HFFc6 (cell line): ENCODE measurements around the gene TSPOAP1. TPM values are rescaled to one million over a fixed set of nuclear protein-coding genes. Genes with fewer than 3 reads are reported as not detected.

Source experiments
- DNase-seq: peaks from one replicate; pipeline ENCODE4 v3.0.0-alpha.2; 2018
- H3K27ac Mint-ChIP-seq: 2 replicates; pipeline ENCODE4 v1.8.0; 2020; ENCODE audit warnings: mild to moderate bottlenecking, mixed read lengths
- H3K27me3 Mint-ChIP-seq: 2 replicates; pipeline ENCODE4 v1.8.0; 2021; ENCODE audit warnings: mild to moderate bottlenecking, moderate library complexity, mixed read lengths; ENCODE audit not compliant: insufficient read depth
- H3K36me3 Mint-ChIP-seq: 2 replicates; pipeline ENCODE4 v1.8.0; 2021; ENCODE audit warnings: low read depth, mixed read lengths
- H3K4me1 Mint-ChIP-seq: 2 replicates; pipeline ENCODE4 v1.8.0; 2020; ENCODE audit warnings: low read depth, mixed read lengths
- H3K4me3 Mint-ChIP-seq: 2 replicates; pipeline ENCODE4 v1.8.0; 2020; ENCODE audit warnings: mild to moderate bottlenecking, moderate library complexity, mixed read lengths
- H3K9me3 Mint-ChIP-seq: 2 replicates; pipeline ENCODE4 v1.8.0; 2020; ENCODE audit warnings: mild to moderate bottlenecking, mixed read lengths
- total RNA-seq, 6 experiments: library from RNA; stranded (reverse); fragmentation: NEBNext Ultra II Directional; extraction: Animal tissue kit (Norgen Biotek cat#: 25700); gene quantifications; 2 replicates in 1 of 6; 3 replicates in 5 of 6; pipeline ENCODE4 v1.2.3, GENCODE V29; 2021
- TF ChIP-seq, protein P1 (sequence below): fragments of 200-600 bp; sonication (generic); IDR thresholded peaks from 2 replicates; pipeline ENCODE4 v1.5.0; 2021; ENCODE audit warnings: antibody characterized with exemption, mild to moderate bottlenecking

The TSPOAP1 gene
- total RNA-seq, 6 experiments from 2014 or later, result 0.50 to 1.8 (median 1.3) TPM

DNA sequence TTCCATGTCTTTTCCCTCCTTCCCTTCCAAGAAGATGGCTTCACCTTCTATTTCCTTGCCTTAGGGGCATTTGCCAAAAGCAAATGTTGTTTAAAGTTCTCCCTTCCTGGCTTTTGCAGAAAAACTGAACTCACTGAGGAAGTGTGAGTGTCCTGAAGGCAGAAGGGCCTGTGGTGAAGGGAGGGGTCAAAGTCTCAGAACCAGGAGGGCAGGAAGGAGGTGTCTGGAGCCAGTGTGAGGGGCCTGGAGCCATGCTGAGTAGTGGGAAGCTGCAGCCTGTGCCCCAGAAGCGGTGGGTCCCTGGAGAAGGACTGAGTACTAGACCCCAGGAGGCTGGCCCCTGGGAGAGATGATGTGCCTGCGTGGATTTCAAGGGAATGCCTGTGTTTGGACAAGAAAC, 47.2 kb upstream of the TSPOAP1 start:
- TF ChIP-seq, protein P1, sequence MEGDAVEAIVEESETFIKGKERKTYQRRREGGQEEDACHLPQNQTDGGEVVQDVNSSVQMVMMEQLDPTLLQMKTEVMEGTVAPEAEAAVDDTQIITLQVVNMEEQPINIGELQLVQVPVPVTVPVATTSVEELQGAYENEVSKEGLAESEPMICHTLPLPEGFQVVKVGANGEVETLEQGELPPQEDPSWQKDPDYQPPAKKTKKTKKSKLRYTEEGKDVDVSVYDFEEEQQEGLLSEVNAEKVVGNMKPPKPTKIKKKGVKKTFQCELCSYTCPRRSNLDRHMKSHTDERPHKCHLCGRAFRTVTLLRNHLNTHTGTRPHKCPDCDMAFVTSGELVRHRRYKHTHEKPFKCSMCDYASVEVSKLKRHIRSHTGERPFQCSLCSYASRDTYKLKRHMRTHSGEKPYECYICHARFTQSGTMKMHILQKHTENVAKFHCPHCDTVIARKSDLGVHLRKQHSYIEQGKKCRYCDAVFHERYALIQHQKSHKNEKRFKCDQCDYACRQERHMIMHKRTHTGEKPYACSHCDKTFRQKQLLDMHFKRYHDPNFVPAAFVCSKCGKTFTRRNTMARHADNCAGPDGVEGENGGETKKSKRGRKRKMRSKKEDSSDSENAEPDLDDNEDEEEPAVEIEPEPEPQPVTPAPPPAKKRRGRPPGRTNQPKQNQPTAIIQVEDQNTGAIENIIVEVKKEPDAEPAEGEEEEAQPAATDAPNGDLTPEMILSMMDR, result no peak
- no peaks in the 10 kb centered on the region for H3K9me3 Mint-ChIP-seq
- no peak overlapping the region for H3K4me3 Mint-ChIP-seq
- no peak for DNase-seq
- peaks cover 30% of the 10 kb centered on the region for H3K27me3 Mint-ChIP-seq
- no peaks in the 10 kb centered on the region for H3K4me1 Mint-ChIP-seq
- no peaks in the 10 kb centered on the region for H3K36me3 Mint-ChIP-seq
- H3K27ac Mint-ChIP-seq, result no peak overlapping the region

- Mint-ChIP-seq H3K9me3 (no peaks in the 10 kb centered on the region), H3K4me3 (no peak overlapping the region), H3K27me3 (peaks cover 34% of the 10 kb centered on the region), H3K27ac (no peak overlapping the region), H3K36me3 (no peaks in the 10 kb centered on the region), H3K4me1 (no peaks in the 10 kb centered on the region)
- no peak for DNase-seq
- TF ChIP-seq, protein P1, result no peak
Measured at GRCh38 chr17:58375256-58375655, 46.7 kb upstream of the TSPOAP1 start.

DNA sequence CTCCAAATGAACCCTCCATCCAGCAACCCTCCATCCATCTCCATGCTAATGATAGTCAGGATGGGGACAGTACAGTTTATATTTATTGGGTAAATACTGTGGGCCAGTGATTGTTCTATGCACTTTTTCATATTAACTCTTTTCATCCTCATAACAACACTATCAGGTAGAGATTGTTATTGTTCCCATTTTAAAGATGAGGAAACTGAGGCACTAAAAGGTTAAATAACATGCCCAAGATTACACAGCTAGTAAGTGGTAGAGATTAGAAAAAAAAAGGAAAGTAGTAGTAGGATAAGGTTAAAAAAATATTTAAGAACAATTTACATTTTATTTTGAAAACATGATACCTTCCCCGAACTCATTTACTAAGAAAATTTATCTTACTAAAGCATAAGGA, 45.3 kb upstream of the TSPOAP1 start:
- Mint-ChIP-seq H3K4me1 (no peaks in the 10 kb centered on the region), H3K27me3 (peaks cover 34% of the 10 kb centered on the region), H3K9me3 (no peaks in the 10 kb centered on the region), H3K4me3 (no peak overlapping the region), H3K36me3 (no peaks in the 10 kb centered on the region), H3K27ac (no peak overlapping the region)
- no peak for DNase-seq
- TF ChIP-seq, protein P1, result no peak

DNA sequence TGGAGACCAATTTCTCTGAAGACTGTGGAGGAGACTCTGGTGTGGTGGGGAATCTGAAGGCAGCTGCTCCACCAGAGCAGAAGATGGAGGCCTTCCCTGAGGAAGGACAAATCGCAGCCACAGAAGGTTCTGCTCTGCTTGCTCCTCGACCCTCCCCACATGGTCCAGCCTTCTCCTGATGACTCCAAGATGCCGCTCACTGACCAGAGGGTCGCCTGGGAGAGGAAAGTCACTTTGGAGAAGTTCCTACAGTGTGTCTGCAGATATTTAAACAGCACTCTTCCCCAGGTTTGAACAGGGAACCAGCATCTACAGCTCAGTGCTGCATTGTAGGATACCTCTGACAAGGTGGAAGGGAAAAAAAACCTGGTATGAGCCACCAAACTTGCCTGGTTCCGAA, 44.4 kb upstream of the TSPOAP1 start:
- DNase-seq, result no peak
- no peaks in the 10 kb centered on the region for H3K9me3 Mint-ChIP-seq
- no peak overlapping the region for H3K27ac Mint-ChIP-seq

GRCh38 chr17:58371300-58371950, 42.8 kb upstream of the TSPOAP1 start:
- Mint-ChIP-seq H3K4me3 (no peak overlapping the region), H3K4me1 (no peaks in the 10 kb centered on the region), H3K27ac (no peak overlapping the region), H3K9me3 (no peaks in the 10 kb centered on the region), H3K27me3 (peaks cover 47% of the 10 kb centered on the region), H3K36me3 (no peaks in the 10 kb centered on the region)
- TF ChIP-seq, protein P1, result no peak
- no peak for DNase-seq

More for the DNA sequence above, 44.4 kb upstream of the TSPOAP1 start:
- no peaks in the 10 kb centered on the region for H3K4me1 Mint-ChIP-seq
- H3K4me3 Mint-ChIP-seq, result no peak overlapping the region
- TF ChIP-seq, protein P1, result no peak
- H3K27me3 Mint-ChIP-seq, result peaks cover 37% of the 10 kb centered on the region
- H3K36me3 Mint-ChIP-seq, result no peaks in the 10 kb centered on the region
